Peyer's patch (tissue), 4 donors: ENCODE results near the gene UBE2F. TPM values are rescaled to one million over a fixed set of nuclear protein-coding genes. Genes with fewer than 3 reads are reported as not detected.
"Not testable (repeated sequence)": the region's sequence is repeated elsewhere in the genome, so short reads cannot be mapped to it uniquely, and the experiment has no call there.

Source experiments
- DNase-seq, 3 donors: peaks; one replicate each; pipeline ENCODE4 v3.0.0-alpha.2; 2017 to 2019
- H3K27ac ChIP-seq, 4 donors: fragments of 200-600 bp; sonication (generic); one replicate each; pipeline ENCODE4 v1.5.1; 2016 to 2019
- H3K27me3 ChIP-seq, 2 donors: fragments of 200-600 bp; sonication (generic); one replicate each; pipeline ENCODE4 v1.5.1; 2019
- H3K36me3 ChIP-seq, 3 donors: fragments of 200-600 bp; sonication (generic); one replicate each; pipeline ENCODE4 v1.5.1; 2016 to 2019
- H3K4me1 ChIP-seq, 4 donors: fragments of 200-600 bp; sonication (generic); one replicate each; pipeline ENCODE4 v1.5.1; 2016 to 2019
- H3K4me3 ChIP-seq, 4 donors: fragments of 200-600 bp; sonication (generic); 1 replicate in 3 of 4; 2 replicates in 1 of 4; pipeline ENCODE4 v1.5.1; 2016 to 2019; ENCODE audit warnings: mild to moderate bottlenecking in 1 of 4
- H3K9me3 ChIP-seq, 4 donors: fragments of 200-600 bp; sonication (generic); one replicate each; pipeline ENCODE4 v1.5.1; 2016 to 2019; ENCODE audit warnings: mild to moderate bottlenecking in 1 of 4
- CTCF ChIP-seq, 6 experiments: fragments of 450-650 bp in 4 of 6; fragments of 200-600 bp in 2 of 6; sonication (generic) in 1 of 6; IDR thresholded peaks; one replicate each; pipeline ENCODE4 v1.5.1; 2017 to 2019; ENCODE audit warnings: antibody characterized with exemption in 6 of 6, mild to moderate bottlenecking in 3 of 6, moderate library complexity in 1 of 6
- POLR2A ChIP-seq, 2 donors: fragments of 450-650 bp; IDR thresholded peaks; one replicate each; pipeline ENCODE4 v1.5.1; 2017; ENCODE audit warnings: antibody characterized with exemption in 2 of 2, mild to moderate bottlenecking in 2 of 2, moderate library complexity in 2 of 2
- total RNA-seq, 4 donors: library from RNA; depleted of rRNA; stranded (reverse); fragments of >200 nt; gene quantifications; one replicate each; pipeline ENCODE4 v1.1.0, GENCODE V29; 2016

Gene UBE2F
- total RNA-seq, 4 donors from 2014 or later, result 21.5 to 67.7 (median 50.3) TPM

GRCh38 chr2:238031751-238032150, 64.9 kb downstream of the UBE2F start:
- H3K4me1 ChIP-seq, result no peaks in the 10 kb centered on the region
- H3K9me3 ChIP-seq, result no peaks in the 10 kb centered on the region
- no peak overlapping the region for H3K4me3 ChIP-seq
- no peaks in the 10 kb centered on the region for H3K27me3 ChIP-seq
- no peak for DNase-seq
- TF ChIP-seq POLR2A (IDR thresholded peaks at IDR 0.05) (no peak), CTCF (IDR thresholded peaks at IDR 0.05) (no peak)
- no peak overlapping the region for H3K27ac ChIP-seq
- H3K36me3 ChIP-seq, result peaks cover 0 to 53% (median 0%) of the 10 kb centered on the region in 3 donors

GRCh38 chr2:238032755-238033337, 66.0 kb downstream of the UBE2F start:
- no peak for DNase-seq
- Histone ChIP-seq H3K9me3 (no peaks in the 10 kb centered on the region), H3K4me3 (no peak overlapping the region), H3K36me3 (peaks cover 0 to 54% (median 0%) of the 10 kb centered on the region in 3 donors), H3K27ac (no peak overlapping the region), H3K4me1 (no peaks in the 10 kb centered on the region), H3K27me3 (no peaks in the 10 kb centered on the region)
- no peak for TF ChIP-seq POLR2A (IDR thresholded peaks at IDR 0.05)
- TF ChIP-seq CTCF (IDR thresholded peaks at IDR 0.05), result no peak

GRCh38 chr2:238033991-238034390, 67.2 kb downstream of the UBE2F start:
- peaks cover 0 to 64% (median 0%) of the 10 kb centered on the region in 3 donors for H3K36me3 ChIP-seq
- H3K27me3 ChIP-seq, H3K4me3 ChIP-seq: not testable (repeated sequence)

GRCh38 chr2:238038203-238038602, 71.4 kb downstream of the UBE2F start:
- H3K9me3 ChIP-seq, result no peaks in the 10 kb centered on the region
- no peaks in the 10 kb centered on the region for H3K4me1 ChIP-seq
- peaks cover 0 to 79% (median 0%) of the 10 kb centered on the region in 3 donors for H3K36me3 ChIP-seq
- no peak for DNase-seq
- H3K27me3 ChIP-seq, result no peaks in the 10 kb centered on the region
- no peak overlapping the region for H3K27ac ChIP-seq
- TF ChIP-seq CTCF (IDR thresholded peaks at IDR 0.05) (no peak), POLR2A (IDR thresholded peaks at IDR 0.05) (no peak)
- no peak overlapping the region for H3K4me3 ChIP-seq

More at GRCh38 chr2:238033991-238034390, 67.2 kb downstream of the UBE2F start:
- DNase-seq, H3K27ac ChIP-seq, H3K9me3 ChIP-seq, H3K4me1 ChIP-seq: not testable (repeated sequence)

GRCh38 chr2:238039151-238039550, 72.3 kb downstream of the UBE2F start:
- peaks cover 0 to 71% (median 0%) of the 10 kb centered on the region in 3 donors for H3K36me3 ChIP-seq

GRCh38 chr2:238039985-238040384, 73.2 kb downstream of the UBE2F start:
- Histone ChIP-seq H3K4me1 (no peaks in the 10 kb centered on the region), H3K9me3 (no peaks in the 10 kb centered on the region), H3K27ac (no peak overlapping the region), H3K27me3 (no peaks in the 10 kb centered on the region), H3K4me3 (no peak overlapping the region), H3K36me3 (peaks cover 0 to 71% (median 0%) of the 10 kb centered on the region in 3 donors)
- TF ChIP-seq CTCF (IDR thresholded peaks at IDR 0.05) (no peak), POLR2A (IDR thresholded peaks at IDR 0.05) (no peak)
- DNase-seq, result no peak

More at GRCh38 chr2:238039151-238039550, 72.3 kb downstream of the UBE2F start:
- Histone ChIP-seq H3K9me3 (no peaks in the 10 kb centered on the region), H3K4me3 (no peak overlapping the region), H3K27ac (no peak overlapping the region), H3K4me1 (no peaks in the 10 kb centered on the region), H3K27me3 (no peaks in the 10 kb centered on the region)
- no peak for DNase-seq
- no peak for TF ChIP-seq CTCF (IDR thresholded peaks at IDR 0.05)
- TF ChIP-seq POLR2A (IDR thresholded peaks at IDR 0.05), result no peak
